IMR-90 (cell line): ENCODE measurements around the gene SIGLEC7. TPM values are rescaled to one million over a fixed set of nuclear protein-coding genes. Genes with fewer than 3 reads are reported as not detected.

ENCODE experiments used
- ATAC-seq: fragments of 200-7000 bp; cut with Tn5 transposase; 2 replicates; pipeline ENCODE4 v1.9.1; 2020; ENCODE audit warnings: low read depth, mild to moderate bottlenecking, moderate library complexity
- BruUV-seq: library from RNA; stranded (reverse); fragments of 400-500 nt; replicated peaks from 2 replicates; lab custom pipeline; 2021; lab: Mats Ljungman, UMichigan
- CTCF ChIA-PET: fragments of 300-600 bp; formaldehyde crosslinking; extraction: SDS; loops from one replicate; lab custom pipeline; 2021; ENCODE audit warnings: antibody characterized with exemption; lab: Yijun Ruan, JAX
- POLR2A ChIA-PET: fragments of 300-600 bp; sonication (Branson Sonifier 250); formaldehyde crosslinking; loops from one replicate; lab custom pipeline; 2022; ENCODE audit warnings: antibody characterized with exemption; ENCODE audit not compliant: unreplicated experiment; lab: Charles Lee
- DNase-seq: peaks from one replicate; pipeline ENCODE4 v3.0.0; 2013
- H2AFZ ChIP-seq: replicated peaks from 2 replicates; pipeline ENCODE3; 2013; ENCODE audit warnings: low read length, mild to moderate bottlenecking; ENCODE audit not compliant: poor library complexity
- H2AK5ac ChIP-seq: 2 replicates; pipeline ENCODE4 v1.6.1; 2013; ENCODE audit warnings: low read depth, low read length, inconsistent platforms
- H2AK9ac ChIP-seq: replicated peaks from 2 replicates; pipeline ENCODE3; 2013; ENCODE audit warnings: mild to moderate bottlenecking, low read depth, low read length, moderate library complexity; ENCODE audit not compliant: poor library complexity
- H2BK120ac ChIP-seq: 2 replicates; pipeline ENCODE4 v1.6.1; 2013; ENCODE audit warnings: low read depth, low read length, inconsistent platforms
- H2BK15ac ChIP-seq: 3 replicates; pipeline ENCODE4 v1.6.1; 2013; ENCODE audit warnings: low read depth, low read length, inconsistent platforms
- H2BK20ac ChIP-seq: 2 replicates; pipeline ENCODE4 v1.6.1; 2013; ENCODE audit warnings: low read depth, mild to moderate bottlenecking, inconsistent platforms, low read length, moderate library complexity
- H2BK5ac ChIP-seq: 2 replicates; pipeline ENCODE4 v1.6.1; 2013; ENCODE audit warnings: mild to moderate bottlenecking, low read depth, low read length, inconsistent platforms; ENCODE audit not compliant: poor library complexity, severe bottlenecking
- H3K14ac ChIP-seq: replicated peaks from 2 replicates; pipeline ENCODE4 v1.6.1; 2013; ENCODE audit warnings: low read depth, low read length, inconsistent platforms
- H3K18ac ChIP-seq: 2 replicates; pipeline ENCODE4 v1.6.1; 2013; ENCODE audit warnings: low read depth, low read length, control low read depth
- H3K23ac ChIP-seq: 2 replicates; pipeline ENCODE4 v1.6.1; 2013; ENCODE audit warnings: low read depth, low read length, inconsistent platforms
- H3K27ac ChIP-seq: 2 replicates; pipeline ENCODE4 v1.5.1; 2013; ENCODE audit warnings: mild to moderate bottlenecking, control low read depth, low read length; ENCODE audit not compliant: insufficient read depth
- H3K27me3 ChIP-seq: 2 replicates; pipeline ENCODE4 v1.6.1; 2013; ENCODE audit warnings: low read length; ENCODE audit not compliant: control insufficient read depth, insufficient read depth
- H3K36me3 ChIP-seq: 2 replicates; pipeline ENCODE4 v1.6.1; 2013; ENCODE audit warnings: low read length, mixed read lengths; ENCODE audit not compliant: control insufficient read depth, insufficient read depth
- H3K4ac ChIP-seq: 2 replicates; pipeline ENCODE4 v1.6.1; 2013; ENCODE audit warnings: low read depth, low read length, inconsistent platforms
- H3K4me1 ChIP-seq: 2 replicates; pipeline ENCODE4 v1.6.1; 2013; ENCODE audit warnings: low read length, mixed read lengths; ENCODE audit not compliant: control insufficient read depth, insufficient read depth
- H3K4me2 ChIP-seq: 2 replicates; pipeline ENCODE4 v1.6.1; 2013; ENCODE audit warnings: low read depth, mild to moderate bottlenecking, control low read depth, low read length, moderate library complexity
- H3K4me3 ChIP-seq: 2 replicates; pipeline ENCODE4 v1.5.1; 2013; ENCODE audit warnings: low read depth, mild to moderate bottlenecking, control low read depth, low read length, moderate library complexity; ENCODE audit not compliant: insufficient read depth
- H3K56ac ChIP-seq: 2 replicates; pipeline ENCODE4 v1.6.1; 2013; ENCODE audit warnings: low read length, inconsistent platforms; ENCODE audit not compliant: insufficient read depth; ENCODE audit errors: extremely low read depth
- H3K79me1 ChIP-seq, 2 experiments: 2 replicates each; pipeline ENCODE4 v1.6.1; 2013; ENCODE audit warnings: low read length in 2 of 2, inconsistent platforms in 1 of 2, low read depth in 1 of 2
- H3K9ac ChIP-seq: 2 replicates; pipeline ENCODE4 v1.6.1; 2013; ENCODE audit warnings: low read depth, low read length, control low read depth
- H3K9me1 ChIP-seq: 2 replicates; pipeline ENCODE4 v1.6.1; 2013; ENCODE audit warnings: low read length, inconsistent platforms; ENCODE audit not compliant: insufficient read depth
- H3K9me3 ChIP-seq: 2 replicates; pipeline ENCODE4 v1.6.1; 2013; ENCODE audit warnings: low read length; ENCODE audit not compliant: control insufficient read depth, insufficient read depth
- H4K20me1 ChIP-seq: 2 replicates; pipeline ENCODE4 v1.6.1; 2013; ENCODE audit warnings: low read length, inconsistent platforms; ENCODE audit not compliant: insufficient read depth
- H4K5ac ChIP-seq: 2 replicates; pipeline ENCODE4 v1.6.1; 2013; ENCODE audit warnings: mild to moderate bottlenecking, low read depth, low read length, control low read depth
- H4K8ac ChIP-seq, 2 experiments: 2 replicates each; pipeline ENCODE4 v1.6.1; 2013; ENCODE audit warnings: low read depth in 2 of 2, low read length in 2 of 2, control low read depth in 1 of 2, inconsistent platforms in 1 of 2
- H4K91ac ChIP-seq: 2 replicates; pipeline ENCODE4 v1.6.1; 2013; ENCODE audit warnings: low read depth, low read length, inconsistent platforms; ENCODE audit not compliant: insufficient read depth
- CEBPB ChIP-seq: IDR thresholded peaks from 2 replicates; pipeline ENCODE4 v1.6.1; 2012; ENCODE audit warnings: low read depth, low read length, improper control_type of control experiment
- ELK1 ChIP-seq: fragments of 150-350 bp; IDR thresholded peaks from 2 replicates; pipeline ENCODE4 v1.6.1; 2016; ENCODE audit warnings: low read depth, mild to moderate bottlenecking, low read length, moderate library complexity, borderline replicate concordance
- NFE2L2 ChIP-seq: fragments of 150-350 bp; IDR thresholded peaks from 2 replicates; pipeline ENCODE4 v1.6.1; 2016; ENCODE audit warnings: low read depth, mild to moderate bottlenecking, low read length
- POLR2A ChIP-seq: IDR thresholded peaks from 2 replicates; pipeline ENCODE4 v1.6.1; 2012; ENCODE audit warnings: mild to moderate bottlenecking, low read depth, low read length
- WGBS, 2 experiments: methylation state at CpG; one replicate each; pipeline versions ENCODE4 v1.1.5 to v1.1.7; 2013; ENCODE audit warnings: missing lambda C conversion rate in 2 of 2; ENCODE audit not compliant: insufficient read length in 1 of 2; ENCODE audit errors: extremely low coverage in 2 of 2; 5-methylcytosine and 5-hydroxymethylcytosine counted together
- dilution Hi-C: fragments of 300-500 bp; cut with HindIII; formaldehyde crosslinking; loops from one replicate; pipeline ENCODE4 v1.14.3; 2018; ENCODE audit warnings: low sequenced_read_pairs; ENCODE audit not compliant: unreplicated experiment
- in situ Hi-C: fragments of 300-500 bp; cut with MboI; formaldehyde crosslinking; loops from 3 replicates; pipeline ENCODE4 v1.14.3; 2019; ENCODE audit warnings: low sequenced_read_pairs, inconsistent platforms, mixed read lengths
- intact Hi-C: fragments of 100-400 bp; cut with micrococcal nuclease; formaldehyde crosslinking; loops from 2 replicates; pipeline ENCODE4 v1.10.0; 2022
- polyA plus RNA-seq, 3 experiments: library from polyadenylated mRNA; depleted of rRNA; stranded (reverse); fragments of >200 nt; gene quantifications; 2 replicates each; pipeline ENCODE4 v1.2.3, GENCODE V29; 2012; ENCODE audit warnings: low replicate concordance in 1 of 3
- total RNA-seq: library from RNA; depleted of rRNA; stranded (reverse); fragments of >200 nt; gene quantifications from 2 replicates; pipeline ENCODE4 v1.2.3, GENCODE V29; 2012

The SIGLEC7 gene
- total and polyA plus RNA-seq, 2 of the 4 experiments (the other 2 are of a cell fraction), result not detected

- Histone ChIP-seq H3K9ac (no peak overlapping the region), H4K5ac (no peak overlapping the region), H3K56ac (no peak overlapping the region), H3K4me2 (no peak overlapping the region), H3K4ac (no peak overlapping the region), H2BK20ac (no peak overlapping the region), H3K23ac (no peak overlapping the region), H4K8ac (no peak overlapping the region), H3K14ac (no peak overlapping the region), H3K4me3 (no peak overlapping the region), H2AK5ac (no peak overlapping the region), H3K79me1 (no peaks in the 10 kb centered on the region), H3K27me3 (no peaks in the 10 kb centered on the region), H2AK9ac (peak overlapping the region; percentile 70), H2BK15ac (no peak overlapping the region), H2BK5ac (no peak overlapping the region), H2AFZ (peak overlapping the region; percentile 21), H3K36me3 (no peaks in the 10 kb centered on the region), H3K9me3 (peaks cover 2% of the 10 kb centered on the region; the same call in 1 of the 2 replicates), H2BK120ac (no peak overlapping the region), H3K4me1 (no peaks in the 10 kb centered on the region), H4K91ac (no peak overlapping the region), H3K18ac (no peak overlapping the region), H3K27ac (no peak overlapping the region), H3K9me1 (no peaks in the 10 kb centered on the region), H4K20me1 (no peaks in the 10 kb centered on the region)
- ATAC-seq (no peak), DNase-seq (no peak)
- WGBS, 2 experiments, result 79% methylated on average over 20 of the region's 39 CpGs; no CpG with 5 or more reads in 1 of the 2 experiments
- ChIA-PET POLR2A (no interaction called here), CTCF (no interaction called here)
- dilution Hi-C loops (no loop called here), in situ Hi-C loops (no loop called here), intact Hi-C loops (no loop called here)
- TF ChIP-seq ELK1 (no peak), NFE2L2 (no peak), POLR2A (no peak), CEBPB (no peak)
- BruUV-seq, result no TSS peak
These were observed 39.3 kb downstream of the SIGLEC7 start for GRCh38 chr19:51181377-51181912.
